NOMO-1 treated with dmso at 0.1 percent for 144 hours (cell line): ENCODE results near the gene RASGRP2.

Experiments used
- DNase-seq: peaks from one replicate; lab custom pipeline; 2025; ENCODE audit not compliant: unreplicated experiment; lab: John Stamatoyannopoulos, UW

Gene RASGRP2

GRCh38 chr11:64771861-64772260 lies 27.9 kb upstream of the RASGRP2 start:
- peak; percentile 57 for DNase-seq

GRCh38 chr11:64770120-64770519 lies 26.2 kb upstream of the RASGRP2 start:
- no peak for DNase-seq

- DNase-seq: no peak
Observed at GRCh38 chr11:64769283-64769682, 25.3 kb upstream of the RASGRP2 start.

- no peak for DNase-seq
Observed at GRCh38 chr11:64768300-64768694, 24.4 kb upstream of the RASGRP2 start.

GRCh38 chr11:64767344-64768299 lies 23.7 kb upstream of the RASGRP2 start:
- DNase-seq: peak; percentile 21

GRCh38 chr11:64766881-64767280 lies 22.9 kb upstream of the RASGRP2 start:
- DNase-seq: no peak

GRCh38 chr11:64765851-64766665 lies 22.1 kb upstream of the RASGRP2 start:
- no peak for DNase-seq

GRCh38 chr11:64765291-64765850 lies 21.4 kb upstream of the RASGRP2 start:
- no peak for DNase-seq

GRCh38 chr11:64764753-64765152 lies 20.8 kb upstream of the RASGRP2 start:
- DNase-seq: no peak

- no peak for DNase-seq
Observed at GRCh38 chr11:64764040-64764611, 20.2 kb upstream of the RASGRP2 start.

GRCh38 chr11:64763526-64764039 lies 19.6 kb upstream of the RASGRP2 start:
- no peak for DNase-seq

- no peak for DNase-seq
Observed at GRCh38 chr11:64762674-64763525, 19.0 kb upstream of the RASGRP2 start.

GRCh38 chr11:64762277-64762673 lies 18.3 kb upstream of the RASGRP2 start:
- no peak for DNase-seq

GRCh38 chr11:64760759-64761420 lies 16.9 kb upstream of the RASGRP2 start:
- no peak for DNase-seq

- DNase-seq: no peak
Observed at GRCh38 chr11:64759722-64760719, 16.1 kb upstream of the RASGRP2 start, which contains the start of gene PYGM. Gene PYGM (minus strand): TSS chr11:64759974. CDS start chr11:64759898, 76 bp downstream.

GRCh38 chr11:64759131-64759721 lies 15.3 kb upstream of the RASGRP2 start:
- DNase-seq: no peak

GRCh38 chr11:64758330-64759079 lies 14.6 kb upstream of the RASGRP2 start:
- DNase-seq: no peak
